Gastrocnemius medialis (tissue), 4 donors: ENCODE data around the gene WDR7. TPM values are rescaled to one million over a fixed set of nuclear protein-coding genes. Genes with fewer than 3 reads are reported as not detected.

Source experiments
- ATAC-seq, 2 donors: fragments of 150-250 bp; one replicate each; pipeline ENCODE4 v1.9.1; 2016
- DNase-seq, 2 donors: peaks; one replicate each; pipeline ENCODE4 v3.0.0-alpha.2; 2019
- H3K27ac ChIP-seq, 4 donors: fragments of 200-600 bp; sonication (generic); 1 replicate in 1 of 4; 2 replicates in 3 of 4; pipeline ENCODE4 v1.5.1; 2016 to 2018; ENCODE audit warnings: mild to moderate bottlenecking in 2 of 4, moderate library complexity in 1 of 4
- H3K27me3 ChIP-seq, 3 donors: fragments of 200-600 bp; sonication (generic) in 2 of 3; 1 replicate in 1 of 3; 2 replicates in 2 of 3; pipeline versions ENCODE4 v1.5.1 to v1.6.0; 2016 to 2019; ENCODE audit warnings: mild to moderate bottlenecking in 1 of 3, moderate library complexity in 1 of 3
- H3K36me3 ChIP-seq, 2 donors: fragments of 200-600 bp; sonication (generic) in 1 of 2; one replicate each; pipeline ENCODE4 v1.5.1; 2017 to 2018
- H3K4me1 ChIP-seq, 2 donors: fragments of 200-600 bp; sonication (generic) in 1 of 2; one replicate each; pipeline ENCODE4 v1.5.1; 2016 to 2017; ENCODE audit warnings: mild to moderate bottlenecking in 2 of 2
- H3K4me3 ChIP-seq, 4 donors: fragments of 200-600 bp; sonication (generic) in 3 of 4; 1 replicate in 1 of 4; 2 replicates in 3 of 4; pipeline ENCODE4 v1.5.1; 2016 to 2019; ENCODE audit warnings: mild to moderate bottlenecking in 2 of 4
- H3K9me3 ChIP-seq, 3 donors: fragments of 200-600 bp; sonication (generic) in 2 of 3; 1 replicate in 1 of 3; 2 replicates in 2 of 3; pipeline ENCODE4 v1.5.1; 2016 to 2019
- POLR2A ChIP-seq, 2 donors: fragments of 450-650 bp; IDR thresholded peaks; one replicate each; pipeline ENCODE4 v1.6.1; 2017; ENCODE audit warnings: antibody characterized with exemption in 2 of 2, mild to moderate bottlenecking in 2 of 2, moderate library complexity in 2 of 2
- in situ Hi-C, 4 donors: fragments of 200-750 bp; cut with MboI; loops; one replicate each; pipeline versions ENCODE4 v1.15.0 to v1.8.0; 2017; ENCODE audit warnings: low sequenced_read_pairs in 4 of 4
- intact Hi-C: fragments of 100-400 bp; cut with DNase I; formaldehyde crosslinking; loops from one replicate; pipeline ENCODE4 v1.15.1; 2023; ENCODE audit warnings: low total_unique reads
- total RNA-seq, 4 donors: library from RNA; depleted of rRNA; stranded (reverse); fragments of >200 nt; gene quantifications; one replicate each; pipeline versions ENCODE4 v1.1.0 to v1.2.3, GENCODE V29; 2016
- TF ChIP-seq, protein P1 (sequence below), 5 experiments: fragments of 450-650 bp in 3 of 5; fragments of 200-600 bp in 2 of 5; sonication (generic) in 2 of 5; IDR thresholded peaks in 4 of 5; conservative IDR thresholded peaks in 1 of 5; 1 replicate in 4 of 5; 2 replicates in 1 of 5; pipeline ENCODE4 v1.5.1; 2016 to 2019; ENCODE audit warnings: antibody characterized with exemption in 5 of 5, mild to moderate bottlenecking in 3 of 5, moderate library complexity in 3 of 5

WDR7 gene
- total RNA-seq, 4 donors from 2014 or later = 20.5 to 24.2 (median 21.8) TPM

GRCh38 chr18:57052759-57053158 lies 401.6 kb downstream of the WDR7 start:
- in situ Hi-C loops (loop anchor here in 1 of 4 donors (25.0 kb wide), 1 partner anchor 90 kb away; no protein-coding TSS in a partner anchor), intact Hi-C loops (no loop called here)
- ATAC-seq (no peak), DNase-seq (no peak)
- Histone ChIP-seq H3K36me3 (no peaks in the 10 kb centered on the region), H3K9me3 (no peaks in the 10 kb centered on the region), H3K4me1 (no peaks in the 10 kb centered on the region), H3K4me3 (no peak overlapping the region), H3K27me3 (no peaks in the 10 kb centered on the region), H3K27ac (no peak overlapping the region)
- TF ChIP-seq POLR2A (IDR thresholded peaks at IDR 0.05) = no peak
- TF ChIP-seq, protein P1, sequence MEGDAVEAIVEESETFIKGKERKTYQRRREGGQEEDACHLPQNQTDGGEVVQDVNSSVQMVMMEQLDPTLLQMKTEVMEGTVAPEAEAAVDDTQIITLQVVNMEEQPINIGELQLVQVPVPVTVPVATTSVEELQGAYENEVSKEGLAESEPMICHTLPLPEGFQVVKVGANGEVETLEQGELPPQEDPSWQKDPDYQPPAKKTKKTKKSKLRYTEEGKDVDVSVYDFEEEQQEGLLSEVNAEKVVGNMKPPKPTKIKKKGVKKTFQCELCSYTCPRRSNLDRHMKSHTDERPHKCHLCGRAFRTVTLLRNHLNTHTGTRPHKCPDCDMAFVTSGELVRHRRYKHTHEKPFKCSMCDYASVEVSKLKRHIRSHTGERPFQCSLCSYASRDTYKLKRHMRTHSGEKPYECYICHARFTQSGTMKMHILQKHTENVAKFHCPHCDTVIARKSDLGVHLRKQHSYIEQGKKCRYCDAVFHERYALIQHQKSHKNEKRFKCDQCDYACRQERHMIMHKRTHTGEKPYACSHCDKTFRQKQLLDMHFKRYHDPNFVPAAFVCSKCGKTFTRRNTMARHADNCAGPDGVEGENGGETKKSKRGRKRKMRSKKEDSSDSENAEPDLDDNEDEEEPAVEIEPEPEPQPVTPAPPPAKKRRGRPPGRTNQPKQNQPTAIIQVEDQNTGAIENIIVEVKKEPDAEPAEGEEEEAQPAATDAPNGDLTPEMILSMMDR (IDR thresholded peaks at IDR 0.05 in 4 of 5, conservative IDR thresholded peaks at IDR 0.05 in 1 of 5) = no peak

GRCh38 chr18:57054891-57055290 lies 403.7 kb downstream of the WDR7 start:
- no peak for DNase-seq
- H3K4me1 ChIP-seq = no peaks in the 10 kb centered on the region

DNA sequence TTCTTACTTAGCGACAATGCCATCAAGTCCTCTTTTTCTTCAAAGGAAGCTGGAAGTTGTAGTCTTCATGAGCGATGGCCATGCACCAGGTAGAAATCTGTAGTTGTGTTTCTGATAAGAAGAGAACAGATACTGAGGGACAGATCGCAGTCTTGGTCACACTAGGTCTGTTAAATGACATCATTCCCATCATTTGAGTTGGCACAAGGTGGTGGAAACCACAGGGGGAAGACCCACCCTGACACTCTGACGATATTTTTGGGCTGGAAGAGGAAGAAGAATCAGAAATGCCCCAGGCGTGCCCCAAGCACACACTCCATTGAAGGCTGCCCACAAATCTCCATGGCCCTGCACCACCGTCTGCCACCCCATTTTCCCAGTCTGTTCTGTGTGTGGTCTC lies 406.7 kb downstream of the WDR7 start:
- TF ChIP-seq, protein P1 (IDR thresholded peaks at IDR 0.05 in 4 of 5, conservative IDR thresholded peaks at IDR 0.05 in 1 of 5) = no peak
- no peak for TF ChIP-seq POLR2A (IDR thresholded peaks at IDR 0.05)
- Histone ChIP-seq H3K4me3 (no peak overlapping the region), H3K27ac (no peak overlapping the region), H3K36me3 (no peaks in the 10 kb centered on the region), H3K9me3 (no peaks in the 10 kb centered on the region), H3K27me3 (no peaks in the 10 kb centered on the region), H3K4me1 (no peaks in the 10 kb centered on the region)
- intact Hi-C loops = no loop called here
- ATAC-seq = no peak
- DNase-seq = no peak
- in situ Hi-C loops = loop anchor here in 1 of 4 donors (25.0 kb wide), 1 partner anchor 96 kb away; no protein-coding TSS in a partner anchor

More at GRCh38 chr18:57054891-57055290, 403.7 kb downstream of the WDR7 start:
- H3K36me3 ChIP-seq = no peaks in the 10 kb centered on the region
- H3K27me3 ChIP-seq = no peaks in the 10 kb centered on the region
- H3K4me3 ChIP-seq = no peak overlapping the region
- in situ Hi-C loops = loop anchor here in 1 of 4 donors (25.0 kb wide), 1 partner anchor 93 kb away; no protein-coding TSS in a partner anchor
- intact Hi-C loops = no loop called here
- no peak for ATAC-seq
- no peak overlapping the region for H3K27ac ChIP-seq
- TF ChIP-seq, protein P1 (IDR thresholded peaks at IDR 0.05 in 4 of 5, conservative IDR thresholded peaks at IDR 0.05 in 1 of 5) = no peak
- TF ChIP-seq POLR2A (IDR thresholded peaks at IDR 0.05) = no peak
- H3K9me3 ChIP-seq = no peaks in the 10 kb centered on the region

DNA sequence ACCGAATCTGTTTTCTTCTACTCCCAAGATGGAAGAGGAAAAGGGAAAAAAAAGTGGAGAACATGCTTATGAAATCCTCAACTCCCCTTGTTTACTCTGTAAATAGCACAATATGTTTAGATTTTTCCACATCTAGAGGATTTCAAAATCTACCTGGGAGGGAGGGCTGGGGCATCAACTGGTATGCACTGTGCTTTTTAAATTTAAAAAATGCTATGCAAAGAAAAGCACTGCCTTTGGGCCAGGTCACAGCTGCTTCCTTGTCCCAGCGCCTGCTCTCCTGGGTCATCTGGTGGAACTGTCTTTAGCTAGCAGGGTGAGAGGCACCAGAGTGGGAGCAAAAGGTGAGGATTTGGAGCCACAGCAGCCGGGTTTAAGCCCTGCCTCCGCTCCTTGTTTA lies 407.6 kb downstream of the WDR7 start:
- H3K36me3 ChIP-seq = no peaks in the 10 kb centered on the region
- no peak for TF ChIP-seq POLR2A (IDR thresholded peaks at IDR 0.05)
- TF ChIP-seq, protein P1 (IDR thresholded peaks at IDR 0.05 in 4 of 5, conservative IDR thresholded peaks at IDR 0.05 in 1 of 5) = no peak
- no peak overlapping the region for H3K4me3 ChIP-seq
- no peak overlapping the region for H3K27ac ChIP-seq
- DNase-seq (no peak), ATAC-seq (no peak)
- no peaks in the 10 kb centered on the region for H3K4me1 ChIP-seq
- in situ Hi-C loops = loop anchor here in 1 of 4 donors (25.0 kb wide), 1 partner anchor 96 kb away; no protein-coding TSS in a partner anchor
- no peaks in the 10 kb centered on the region for H3K9me3 ChIP-seq
- intact Hi-C loops = no loop called here
- no peaks in the 10 kb centered on the region for H3K27me3 ChIP-seq

DNA sequence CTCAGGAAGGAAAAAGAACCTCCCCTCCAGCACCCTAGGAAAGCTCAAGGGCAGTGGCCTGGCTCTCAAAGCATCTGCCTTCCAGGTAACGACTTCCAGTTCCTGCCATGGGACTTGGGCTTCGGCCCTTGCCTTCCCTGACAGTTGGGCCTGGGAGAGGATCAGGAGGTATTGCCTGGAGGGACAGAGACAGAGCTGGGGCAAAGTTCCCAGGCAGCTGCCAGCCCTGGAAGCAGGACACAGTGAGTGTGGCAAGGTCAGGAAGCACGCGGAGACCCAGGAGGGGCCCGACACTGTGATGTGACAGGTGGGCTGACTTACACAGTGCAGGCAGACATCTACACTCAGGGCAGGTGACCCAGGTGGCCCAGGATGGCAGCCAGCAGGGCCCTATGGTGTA lies 408.2 kb downstream of the WDR7 start:
- intact Hi-C loops = no loop called here
- no peak for TF ChIP-seq POLR2A (IDR thresholded peaks at IDR 0.05)
- TF ChIP-seq, protein P1 (IDR thresholded peaks at IDR 0.05 in 4 of 5, conservative IDR thresholded peaks at IDR 0.05 in 1 of 5) = no peak
- no peaks in the 10 kb centered on the region for H3K36me3 ChIP-seq

More for the DNA sequence above, 408.2 kb downstream of the WDR7 start:
- in situ Hi-C loops = loop anchor here in 1 of 4 donors (25.0 kb wide), 1 partner anchor 97 kb away; no protein-coding TSS in a partner anchor
- H3K4me1 ChIP-seq = no peaks in the 10 kb centered on the region
- no peak for ATAC-seq
- no peaks in the 10 kb centered on the region for H3K27me3 ChIP-seq
- H3K9me3 ChIP-seq = no peaks in the 10 kb centered on the region
- H3K4me3 ChIP-seq = no peak overlapping the region
- no peak overlapping the region for H3K27ac ChIP-seq
- DNase-seq = no peak
